Adrenal gland (tissue), 5 donors: ENCODE results near the gene CCDC159.

ENCODE experiments used
- CTCF ChIP-seq, 6 experiments: fragments of 450-650 bp in 4 of 6; fragments of 200-600 bp in 2 of 6; sonication (generic) in 1 of 6; IDR thresholded peaks; 1 replicate in 5 of 6; 2 replicates in 1 of 6; pipeline versions ENCODE4 v1.5.1 to v1.8.0; 2016 to 2021; ENCODE audit warnings: antibody characterized with exemption in 6 of 6, mild to moderate bottlenecking in 2 of 6, moderate library complexity in 1 of 6
- POLR2A ChIP-seq, 2 donors: fragments of 450-650 bp; IDR thresholded peaks; one replicate each; pipeline ENCODE4 v1.6.1; 2017; ENCODE audit warnings: antibody characterized with exemption in 2 of 2, mild to moderate bottlenecking in 2 of 2, moderate library complexity in 1 of 2
- donor health status: DM: no; HTN: no; CAD: no.

DNA sequence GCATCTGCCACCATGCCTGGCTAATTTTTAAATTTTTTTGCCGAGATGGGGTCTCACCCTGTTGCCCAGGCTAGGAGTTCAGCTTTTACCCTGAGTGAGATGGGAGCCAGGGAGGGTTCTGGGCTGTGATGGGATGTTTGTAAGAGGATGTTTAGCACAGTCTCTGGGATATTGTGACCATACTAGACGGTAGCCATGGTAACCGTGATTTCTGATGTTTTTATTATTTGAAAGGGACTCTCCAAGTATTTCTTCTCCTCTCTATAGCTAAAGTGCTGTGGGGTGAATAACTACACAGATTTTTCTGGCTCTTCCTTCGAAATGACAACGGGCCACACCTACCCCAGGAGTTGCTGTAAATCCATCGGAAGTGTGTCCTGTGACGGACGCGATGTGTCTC, 40.0 kb upstream of the CCDC159 start:
- no peak for TF ChIP-seq CTCF (IDR thresholded peaks at IDR 0.05)
- no peak for TF ChIP-seq POLR2A (IDR thresholded peaks at IDR 0.05)
